ENCODE measurements around the gene STAP2. TPM values are rescaled to one million over a fixed set of nuclear protein-coding genes. Genes with fewer than 3 reads are reported as not detected.

STAP2 gene
- total RNA-seq, 1 donor from 2014 or later, result 6.8 TPM

- Histone ChIP-seq H3K36me3 (no peaks in the 10 kb centered on the region), H3K9me3 (ENCODE audit: low read depth) (no peaks in the 10 kb centered on the region), H3F3A (ENCODE audit: low read depth) (peaks cover 28% of the 10 kb centered on the region), H3K27me3 (peaks cover 81% of the 10 kb centered on the region), H3K79me2 (ENCODE audit: low read depth) (no peaks in the 10 kb centered on the region), H3K27ac (no peak overlapping the region), H3K4me1 (peaks cover 12% of the 10 kb centered on the region), H3K4me2 (peak overlapping the region; percentile 98), H4K20me1 (ENCODE audit: low read depth) (no peaks in the 10 kb centered on the region), H2AFZ (replicated peaks) (peak overlapping the region; percentile 72), H3K4me3 (peak overlapping the region; percentile 67), H3K9ac (no peak overlapping the region)
- Mint-ChIP-seq H3K36me3 (no peaks in the 10 kb centered on the region), H3K9me3 (no peaks in the 10 kb centered on the region), H3K27me3 (ENCODE audit: insufficient read depth, low read depth) (peaks cover 32% of the 10 kb centered on the region), H3K4me3 (peak overlapping the region; percentile 86), H3K4me1 (peaks cover 18% of the 10 kb centered on the region), H3K27ac (no peak overlapping the region)
- TF ChIP-seq EZH2phosphoT487 (IDR thresholded peaks at IDR 0.05), result peak; percentile 79
- peak; percentile 14 for TF ChIP-seq CTCF (IDR thresholded peaks at IDR 0.05)
- peak; percentile 83 for TF ChIP-seq EZH2 (IDR thresholded peaks at IDR 0.05)
- peak; percentile 27 for DNase-seq (ENCODE audit: low spot score)
Measured at GRCh38 chr19:4279530-4280422, 58.9 kb downstream of the STAP2 start.

DNA sequence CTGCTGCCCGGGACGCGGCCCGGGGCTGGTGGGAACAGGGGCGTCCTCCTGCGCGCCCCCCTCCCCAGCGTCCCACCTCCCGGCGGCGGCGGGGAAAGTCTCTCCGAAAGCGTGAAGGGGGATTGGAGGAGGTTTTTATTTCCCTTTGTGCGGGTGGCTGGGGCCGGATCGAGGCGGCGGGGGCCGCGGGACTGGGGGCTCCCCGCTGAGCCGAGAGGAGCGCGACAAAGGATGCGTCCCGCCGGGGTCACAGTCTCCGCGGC is 59.4 kb downstream of the STAP2 start:
- no peak overlapping the region for H3K9ac ChIP-seq
- no peaks in the 10 kb centered on the region for H3K79me2 ChIP-seq (ENCODE audit: low read depth)
- peak overlapping the region; percentile 67 for H3K4me3 ChIP-seq
- peaks cover 12% of the 10 kb centered on the region for H3K4me1 ChIP-seq
- H3K4me3 Mint-ChIP-seq, result peak overlapping the region; percentile 43
- no peaks in the 10 kb centered on the region for H4K20me1 ChIP-seq (ENCODE audit: low read depth)
- H3K4me1 Mint-ChIP-seq, result peaks cover 13% of the 10 kb centered on the region
- peaks cover 28% of the 10 kb centered on the region for H3F3A ChIP-seq (ENCODE audit: low read depth)
- H3K27ac ChIP-seq, result no peak overlapping the region
- H3K36me3 ChIP-seq, result no peaks in the 10 kb centered on the region
- peak overlapping the region; percentile 72 for H2AFZ ChIP-seq (replicated peaks)
- DNase-seq (ENCODE audit: low spot score), result peak; percentile 66
- H3K9me3 Mint-ChIP-seq, result no peaks in the 10 kb centered on the region
- H3K36me3 Mint-ChIP-seq, result no peaks in the 10 kb centered on the region
- H3K27me3 ChIP-seq, result peaks cover 75% of the 10 kb centered on the region
- no peak for TF ChIP-seq CTCF (IDR thresholded peaks at IDR 0.05)
- TF ChIP-seq EZH2 (IDR thresholded peaks at IDR 0.05), result no peak
- no peak for TF ChIP-seq EZH2phosphoT487 (IDR thresholded peaks at IDR 0.05)
- H3K27ac Mint-ChIP-seq, result no peak overlapping the region
- H3K9me3 ChIP-seq (ENCODE audit: low read depth), result no peaks in the 10 kb centered on the region
- H3K4me2 ChIP-seq, result peak overlapping the region; percentile 98
- H3K27me3 Mint-ChIP-seq (ENCODE audit: insufficient read depth, low read depth), result peaks cover 28% of the 10 kb centered on the region

DNA sequence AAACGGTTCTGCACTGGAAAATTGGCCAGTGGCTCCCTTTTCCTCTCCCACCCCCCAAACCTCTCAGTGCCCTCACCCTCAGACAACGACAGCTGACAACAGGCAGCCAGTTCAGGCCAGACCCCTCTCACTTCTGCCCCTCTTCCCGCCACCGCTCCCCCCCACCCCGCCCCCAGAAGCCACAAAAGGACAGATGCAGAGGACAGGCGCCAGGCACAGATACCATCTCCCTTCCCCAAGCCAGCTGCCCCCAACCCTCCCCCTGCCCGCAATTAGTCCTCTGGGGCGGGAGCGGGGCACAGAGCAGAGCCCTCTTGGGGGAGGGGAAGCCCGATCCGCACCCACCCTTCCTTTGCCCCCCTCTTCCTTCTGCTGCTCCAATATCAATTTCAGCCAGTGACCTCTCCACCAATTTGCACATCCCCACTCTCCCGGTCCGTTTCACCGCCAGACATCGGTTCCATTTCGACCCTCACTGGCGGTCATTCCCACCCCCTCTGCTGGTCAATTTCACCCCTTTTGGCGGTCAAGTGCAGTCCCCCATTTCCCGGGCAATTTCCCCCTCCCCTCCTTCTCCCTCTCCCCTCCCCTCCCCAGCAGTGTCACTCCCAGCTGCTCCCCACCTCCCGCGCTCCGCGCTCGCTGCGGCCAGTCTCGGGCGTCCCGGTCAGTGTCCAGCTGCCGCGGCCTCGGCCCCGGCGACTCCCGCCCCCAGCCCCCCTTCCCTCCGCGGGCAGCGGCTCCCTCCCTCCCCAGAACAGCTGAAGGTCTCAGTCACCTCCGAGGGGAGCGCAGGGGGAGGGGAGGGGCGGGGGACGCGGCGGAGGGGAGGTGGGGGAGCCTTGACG is 60.0 kb downstream of the STAP2 start, which contains the start of gene SHD:
Gene SHD, plus strand, starts transcription at position 848 of the 848 bp plus-strand sequence. CDS start 798 bp downstream, outside the sequence.
- no peaks in the 10 kb centered on the region for H3K9me3 ChIP-seq (ENCODE audit: low read depth)
- Mint-ChIP-seq H3K4me3 (peak within 1 kb of the TSS; percentile 86), H3K27ac (no peak within 1 kb of the TSS), H3K36me3 (no peaks in the 10 kb centered on the region), H3K27me3 (ENCODE audit: insufficient read depth, low read depth) (peaks cover 28% of the 10 kb centered on the region), H3K4me1 (peaks cover 13% of the 10 kb centered on the region), H3K9me3 (no peaks in the 10 kb centered on the region)
- peak within 1 kb of the TSS; percentile 67 for H3K4me3 ChIP-seq
- peaks cover 22% of the 10 kb centered on the region for H3F3A ChIP-seq (ENCODE audit: low read depth)
- H2AFZ ChIP-seq (replicated peaks), result peak within 1 kb of the TSS; percentile 72
- peak within 1 kb of the TSS; percentile 98 for H3K4me2 ChIP-seq
- H3K27ac ChIP-seq, result no peak within 1 kb of the TSS
- no peaks in the 10 kb centered on the region for H3K36me3 ChIP-seq
- no peaks in the 10 kb centered on the region for H3K79me2 ChIP-seq (ENCODE audit: low read depth)
- peaks cover 69% of the 10 kb centered on the region for H3K27me3 ChIP-seq
- DNase-seq (ENCODE audit: low spot score), result peak; percentile 64
- H3K4me1 ChIP-seq, result peaks cover 12% of the 10 kb centered on the region
- TF ChIP-seq CTCF (IDR thresholded peaks at IDR 0.05) (no peak), EZH2 (IDR thresholded peaks at IDR 0.05) (no peak), EZH2phosphoT487 (IDR thresholded peaks at IDR 0.05) (no peak)
- H4K20me1 ChIP-seq (ENCODE audit: low read depth), result no peaks in the 10 kb centered on the region
- no peak within 1 kb of the TSS for H3K9ac ChIP-seq

All from neural progenitor cell (in vitro differentiated cells).